DOHH2 (cell line): ENCODE measurements around the gene ZNF106.

Experiments used
- H3F3A ChIP-seq: fragments of 200-600 bp; sonication (generic), shearing (Covaris generic); 2 replicates; pipeline ENCODE4 v1.6.0; 2016; ENCODE audit warnings: antibody characterized with exemption, mild to moderate bottlenecking; ENCODE audit not compliant: control insufficient read depth, insufficient read depth
- H3K27ac ChIP-seq: fragments of 200-600 bp; sonication (generic); 2 replicates; pipeline ENCODE4 v1.5.1; 2014; ENCODE audit warnings: low read depth, mild to moderate bottlenecking, low read length, moderate library complexity
- H3K27me3 ChIP-seq: fragments of 200-600 bp; sonication (generic); 2 replicates; pipeline ENCODE4 v1.6.1; 2014; ENCODE audit warnings: mild to moderate bottlenecking, low read length, mixed read lengths; ENCODE audit not compliant: control insufficient read depth
- H3K36me3 ChIP-seq: fragments of 200-600 bp; sonication (generic); 2 replicates; pipeline ENCODE4 v1.6.1; 2014; ENCODE audit warnings: mild to moderate bottlenecking, low read length, moderate library complexity, mixed read lengths; ENCODE audit not compliant: control insufficient read depth
- H3K4me1 ChIP-seq: fragments of 200-600 bp; sonication (generic); 2 replicates; pipeline ENCODE4 v1.6.1; 2014; ENCODE audit warnings: mild to moderate bottlenecking, low read length, mixed read lengths; ENCODE audit not compliant: control insufficient read depth
- H3K4me2 ChIP-seq: fragments of 200-600 bp; sonication (generic); 2 replicates; pipeline ENCODE4 v1.6.0; 2014; ENCODE audit warnings: mild to moderate bottlenecking, low read length, moderate library complexity
- H3K4me3 ChIP-seq: fragments of 200-600 bp; sonication (generic); 2 replicates; pipeline ENCODE4 v1.5.1; 2014; ENCODE audit warnings: mild to moderate bottlenecking, low read length, mixed read lengths
- H3K79me2 ChIP-seq: fragments of 200-600 bp; sonication (generic); 2 replicates; pipeline ENCODE4 v1.6.1; 2014; ENCODE audit warnings: mild to moderate bottlenecking, low read length, mixed read lengths; ENCODE audit not compliant: control insufficient read depth
- H3K9me2 ChIP-seq: fragments of 200-600 bp; sonication (generic); replicated peaks from 2 replicates; pipeline ENCODE4 v1.6.1; 2014; ENCODE audit warnings: mild to moderate bottlenecking, low read length, mixed read lengths; ENCODE audit not compliant: control insufficient read depth
- H3K9me3 ChIP-seq: fragments of 200-600 bp; sonication (generic); 2 replicates; pipeline ENCODE4 v1.6.1; 2014; ENCODE audit warnings: antibody characterized with exemption, low read length, mixed read lengths; ENCODE audit not compliant: control insufficient read depth, insufficient read depth
- H4K20me1 ChIP-seq: fragments of 200-600 bp; sonication (generic); 2 replicates; pipeline ENCODE4 v1.6.0; 2014; ENCODE audit warnings: low read depth, mild to moderate bottlenecking, antibody characterized with exemption, low read length, moderate library complexity; ENCODE audit not compliant: control insufficient read depth, insufficient read depth
- CTCF ChIP-seq: fragments of 200-600 bp; sonication (generic); IDR thresholded peaks from one replicate; pipeline ENCODE4 v1.5.1; 2014; ENCODE audit warnings: antibody characterized with exemption, mild to moderate bottlenecking, low read depth, low read length; ENCODE audit not compliant: poor library complexity, severe bottlenecking
- EZH2phosphoT487 ChIP-seq: fragments of 200-600 bp; sonication (generic); IDR thresholded peaks from 2 replicates; pipeline ENCODE4 v1.6.1; 2017; ENCODE audit warnings: borderline replicate concordance, mild to moderate bottlenecking, antibody characterized with exemption, low read length, moderate library complexity, mixed read lengths

Gene ZNF106

GRCh38 chr15:42523331-42523730, 32.4 kb upstream of the ZNF106 start:
- no peaks in the 10 kb centered on the region for H3K27me3 ChIP-seq
- H3K4me2 ChIP-seq = no peak overlapping the region
- H3K27ac ChIP-seq = no peak overlapping the region
- H3K36me3 ChIP-seq = peaks cover 43% of the 10 kb centered on the region
- H3F3A ChIP-seq = no peaks in the 10 kb centered on the region
- H3K4me1 ChIP-seq = no peaks in the 10 kb centered on the region
- no peak for TF ChIP-seq EZH2phosphoT487
- H3K79me2 ChIP-seq = no peaks in the 10 kb centered on the region
- no peak overlapping the region for H3K4me3 ChIP-seq
- H4K20me1 ChIP-seq = no peaks in the 10 kb centered on the region
- H3K9me2 ChIP-seq = no peaks in the 10 kb centered on the region
- H3K9me3 ChIP-seq = no peaks in the 10 kb centered on the region

DNA sequence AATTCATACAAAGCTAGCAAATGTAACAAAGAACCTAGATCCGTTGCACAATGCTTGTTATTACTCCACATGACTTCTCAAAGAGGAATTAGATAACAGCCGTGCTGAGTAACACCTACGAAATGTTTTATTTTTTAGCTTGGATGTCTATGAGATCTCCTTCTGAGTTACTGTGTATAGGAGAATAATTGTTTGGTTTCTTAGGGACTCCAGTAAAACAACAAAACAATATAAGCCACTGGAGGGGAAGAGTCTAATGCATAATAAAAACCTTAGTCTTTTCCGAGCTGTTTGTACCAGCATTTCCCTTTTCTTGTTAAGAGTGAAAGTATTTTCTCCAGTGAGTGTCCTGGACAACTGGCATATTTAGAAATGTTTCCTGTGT, 20.1 kb upstream of the ZNF106 start:
- no peak overlapping the region for H3K27ac ChIP-seq
- H3F3A ChIP-seq = no peaks in the 10 kb centered on the region
- peaks cover 17% of the 10 kb centered on the region for H3K4me1 ChIP-seq
- no peak overlapping the region for H3K4me3 ChIP-seq
- peaks cover 61% of the 10 kb centered on the region for H3K36me3 ChIP-seq
- H4K20me1 ChIP-seq = no peaks in the 10 kb centered on the region
- H3K9me2 ChIP-seq = no peaks in the 10 kb centered on the region
- no peaks in the 10 kb centered on the region for H3K9me3 ChIP-seq
- TF ChIP-seq CTCF = no peak
- TF ChIP-seq EZH2phosphoT487 = no peak
- peaks cover 46% of the 10 kb centered on the region for H3K79me2 ChIP-seq
- H3K27me3 ChIP-seq = no peaks in the 10 kb centered on the region
- H3K4me2 ChIP-seq = no peak overlapping the region

DNA sequence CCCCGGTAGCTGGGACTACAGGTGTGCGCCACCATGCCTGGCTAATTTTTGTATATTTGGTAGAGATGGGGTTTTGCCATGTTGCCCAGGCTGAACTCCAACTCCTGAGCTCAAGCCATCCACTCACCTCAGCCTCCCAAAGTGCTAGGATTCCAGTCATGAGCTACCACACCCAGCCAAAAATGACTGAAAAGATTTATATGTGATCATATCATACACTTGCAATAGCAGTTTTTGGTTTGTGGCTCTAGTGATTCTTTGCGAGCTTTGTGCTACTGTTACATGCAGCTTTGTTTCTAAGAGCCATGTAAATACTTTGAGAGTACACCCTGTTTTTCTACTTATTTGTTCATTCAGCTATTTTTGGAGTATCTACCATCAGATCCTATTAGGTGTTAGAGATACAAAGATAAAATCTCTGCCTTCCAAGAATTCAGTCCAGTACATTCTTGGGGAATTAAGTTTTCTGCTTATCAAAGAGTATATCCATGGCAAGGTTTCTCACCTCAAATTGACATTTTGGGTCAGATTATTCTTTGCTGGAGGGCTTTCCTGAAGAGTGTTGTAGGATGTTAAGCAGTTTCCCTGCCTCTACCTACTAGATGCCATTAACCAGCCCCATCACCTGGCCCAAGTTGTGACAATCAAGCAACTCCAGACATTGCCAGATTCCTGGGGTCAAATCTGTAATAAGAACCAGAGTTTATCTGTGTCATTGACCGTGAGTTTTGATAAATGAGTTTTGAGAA, 19.5 kb upstream of the ZNF106 start:
- Histone ChIP-seq H4K20me1 (no peaks in the 10 kb centered on the region), H3K27ac (no peak overlapping the region), H3K79me2 (peaks cover 52% of the 10 kb centered on the region), H3K4me2 (no peak overlapping the region), H3K27me3 (no peaks in the 10 kb centered on the region), H3F3A (no peaks in the 10 kb centered on the region), H3K4me3 (no peak overlapping the region), H3K9me2 (no peaks in the 10 kb centered on the region), H3K36me3 (peaks cover 57% of the 10 kb centered on the region), H3K9me3 (no peaks in the 10 kb centered on the region), H3K4me1 (peaks cover 23% of the 10 kb centered on the region)
- TF ChIP-seq CTCF (no peak), EZH2phosphoT487 (no peak)

- H3K4me1 ChIP-seq = peaks cover 45% of the 10 kb centered on the region
- H3K36me3 ChIP-seq = peaks cover 40% of the 10 kb centered on the region
- H3K9me2 ChIP-seq = no peaks in the 10 kb centered on the region
- H3K4me2 ChIP-seq = no peak overlapping the region
- H3K27ac ChIP-seq = no peak overlapping the region
- H3K4me3 ChIP-seq = no peak overlapping the region
- H3F3A ChIP-seq = peaks cover 16% of the 10 kb centered on the region
- H3K27me3 ChIP-seq = no peaks in the 10 kb centered on the region
- TF ChIP-seq CTCF (no peak), EZH2phosphoT487 (no peak)
- peaks cover 67% of the 10 kb centered on the region for H3K79me2 ChIP-seq
- H4K20me1 ChIP-seq = no peaks in the 10 kb centered on the region
- H3K9me3 ChIP-seq = no peaks in the 10 kb centered on the region
These were observed 17.3 kb upstream of the ZNF106 start for GRCh38 chr15:42508263-42508690.
